ENCODE measurements around the gene ORMDL1.
A peak's percentile ranks its signal among the peaks of the same experiment; 100 is the strongest.
"Not testable (repeated sequence)": the region's sequence is repeated elsewhere in the genome, so short reads cannot be mapped to it uniquely, and the experiment has no call there.

The ORMDL1 gene

DNA sequence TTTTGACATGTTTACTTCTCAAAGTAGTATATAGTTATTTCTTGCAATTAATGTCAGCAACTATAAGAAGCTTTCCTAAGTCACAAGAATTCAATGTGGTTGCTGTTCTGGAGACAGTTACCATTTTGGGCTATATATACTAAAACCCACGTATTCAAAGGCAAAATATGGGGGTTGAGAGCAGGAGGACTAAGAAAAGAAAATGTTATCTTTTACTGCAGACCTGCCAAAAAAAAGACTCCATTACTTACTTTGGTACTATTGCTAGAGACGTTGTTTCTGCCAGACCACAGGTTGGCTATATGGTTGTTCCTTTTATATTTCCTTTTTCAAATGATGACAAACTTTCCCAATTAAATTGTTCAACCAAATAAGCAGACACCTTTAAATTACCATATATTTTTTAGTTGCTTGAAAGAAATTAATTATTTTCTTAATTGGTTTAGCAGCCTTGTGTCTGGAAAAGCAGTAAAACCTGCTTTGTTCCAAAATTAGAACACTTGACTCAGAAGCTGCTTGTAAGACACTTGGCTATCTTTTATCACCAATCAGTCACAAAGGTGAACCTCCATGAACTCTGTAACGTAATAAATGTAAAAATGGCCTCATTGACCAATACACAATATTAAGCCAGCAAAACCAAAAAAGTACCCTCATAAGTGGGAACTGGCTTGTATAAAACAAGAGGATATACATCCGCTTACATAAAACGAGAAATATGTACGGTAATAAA is 13.4 kb downstream of the ORMDL1 start:
- no peak for DNase-seq

DNA sequence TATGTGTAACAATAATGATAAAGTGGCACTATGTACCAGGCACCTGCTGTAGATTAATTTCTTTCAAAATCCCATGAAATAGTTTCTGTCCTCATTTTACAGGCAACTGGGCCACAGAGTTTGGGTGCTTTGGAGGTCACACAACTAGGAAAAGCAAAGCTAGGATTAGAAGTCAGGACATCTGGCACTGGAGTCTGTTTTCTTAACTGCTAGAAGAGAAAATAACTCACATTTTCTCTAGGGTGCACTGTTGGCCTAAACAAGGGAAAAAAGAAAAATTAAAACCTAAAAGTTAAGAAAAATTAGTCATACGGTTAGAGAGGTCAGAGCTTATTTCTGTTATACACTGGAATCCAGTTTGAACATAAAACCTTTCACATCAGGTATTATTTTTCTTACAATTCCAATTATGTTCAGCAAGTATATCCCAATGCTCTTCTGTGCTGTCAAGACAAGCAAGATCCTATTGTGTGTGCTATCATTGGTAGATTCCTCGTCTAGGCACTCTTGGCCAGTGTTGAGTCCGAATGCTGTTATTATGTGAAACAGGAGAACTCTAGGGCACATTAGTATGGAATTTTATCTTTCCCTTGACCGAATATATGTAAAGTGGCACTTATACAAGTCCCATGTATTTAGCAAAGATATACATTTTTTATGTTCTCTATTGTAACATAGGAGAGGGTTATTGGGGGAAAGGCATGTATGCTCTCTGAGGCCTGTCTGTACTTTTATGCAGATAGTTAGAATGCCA is 20.1 kb downstream of the ORMDL1 start:
- no peak for DNase-seq

DNA sequence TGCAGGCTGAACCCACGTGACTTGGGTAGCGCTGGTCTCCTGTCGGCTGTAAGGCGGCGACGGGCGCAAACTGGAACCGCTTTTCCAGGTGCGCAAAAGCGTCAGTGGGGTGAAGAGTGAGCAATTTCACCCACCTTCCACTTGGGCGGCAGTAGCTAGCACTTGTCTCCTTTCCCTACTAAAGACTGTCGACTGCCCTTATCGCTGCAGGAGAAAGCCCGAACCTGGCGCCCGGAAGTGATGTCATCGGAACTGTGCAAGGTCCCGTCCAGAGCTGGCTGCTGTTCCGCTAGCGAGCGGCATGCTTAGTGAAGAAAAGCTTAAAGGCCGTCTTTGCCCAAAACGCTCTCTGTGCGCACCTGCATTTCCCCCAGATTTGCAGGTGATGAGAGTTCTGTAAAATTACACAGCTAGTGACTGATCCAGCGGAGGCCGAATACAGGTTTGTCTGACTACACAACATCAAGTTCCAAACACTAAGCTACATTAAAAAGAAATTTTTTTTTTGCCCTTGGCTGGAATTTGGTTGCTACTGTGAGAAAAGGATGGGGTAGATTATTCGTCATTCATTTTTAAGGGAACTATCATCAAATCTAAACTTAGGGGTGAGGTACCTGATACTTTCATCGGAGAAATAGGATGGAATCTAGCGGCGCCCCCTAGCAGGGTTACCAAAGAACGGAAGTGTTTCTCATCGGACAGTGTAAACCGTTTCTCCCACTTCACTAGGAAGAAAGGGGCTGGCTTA is 21.4 kb downstream of the ORMDL1 start, which contains the start of gene OSGEPL1:
Gene OSGEPL1, minus strand, starts transcription at position 242 of the 748 bp plus-strand sequence. CDS start 1,152 bp downstream, outside the sequence.
- DNase-seq: peak; percentile 95

GRCh38 chr2:189762229-189762550 is 21.9 kb downstream of the ORMDL1 start:
- DNase-seq: no peak

DNA sequence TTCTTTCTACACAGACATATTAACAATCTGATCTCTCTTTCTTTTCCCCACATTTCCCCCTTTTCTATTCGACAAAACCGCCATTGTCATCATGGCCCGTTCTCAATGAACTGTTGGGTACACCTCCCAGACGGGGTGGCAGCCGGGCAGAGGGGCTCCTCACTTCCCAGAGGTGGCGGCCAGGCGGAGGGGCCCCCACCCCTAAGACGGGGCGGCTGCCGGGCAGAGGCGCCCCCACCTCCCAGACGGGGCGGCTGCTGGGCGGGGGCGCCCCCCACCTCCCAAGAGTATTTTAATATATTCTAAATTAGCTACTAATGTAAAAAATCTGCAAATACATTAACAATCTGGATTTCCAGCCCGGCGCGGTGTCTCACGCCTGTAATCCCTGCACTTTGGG is 24.0 kb downstream of the ORMDL1 start:
- DNase-seq: not testable (repeated sequence)

GRCh38 chr2:189756311-189756952 is 27.7 kb downstream of the ORMDL1 start:
- DNase-seq: no peak

GRCh38 chr2:189751080-189751658 is 33.0 kb downstream of the ORMDL1 start:
- no peak for DNase-seq

DNA sequence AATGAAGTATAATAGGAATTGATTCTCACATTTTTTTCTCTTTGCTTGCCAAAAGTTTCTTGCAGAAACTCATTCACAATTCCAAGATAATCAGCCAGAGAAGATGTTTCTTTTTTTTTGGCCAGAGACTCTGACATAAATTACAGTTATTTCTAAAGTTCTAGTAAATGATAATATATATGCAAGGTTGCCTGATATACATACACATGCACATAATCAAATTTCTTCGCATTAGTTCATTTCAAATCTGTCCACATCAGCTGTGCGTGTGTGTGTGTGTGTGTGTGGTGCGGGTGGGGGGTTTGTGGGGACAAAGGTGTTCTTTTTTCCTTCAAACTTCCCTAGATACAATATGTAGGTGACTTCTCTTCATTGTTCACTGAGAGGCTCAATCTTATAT is 54.7 kb downstream of the ORMDL1 start:
- DNase-seq: no peak

- DNase-seq: no peak
Observed at GRCh38 chr2:189726849-189727248, 57.3 kb downstream of the ORMDL1 start.

DNA sequence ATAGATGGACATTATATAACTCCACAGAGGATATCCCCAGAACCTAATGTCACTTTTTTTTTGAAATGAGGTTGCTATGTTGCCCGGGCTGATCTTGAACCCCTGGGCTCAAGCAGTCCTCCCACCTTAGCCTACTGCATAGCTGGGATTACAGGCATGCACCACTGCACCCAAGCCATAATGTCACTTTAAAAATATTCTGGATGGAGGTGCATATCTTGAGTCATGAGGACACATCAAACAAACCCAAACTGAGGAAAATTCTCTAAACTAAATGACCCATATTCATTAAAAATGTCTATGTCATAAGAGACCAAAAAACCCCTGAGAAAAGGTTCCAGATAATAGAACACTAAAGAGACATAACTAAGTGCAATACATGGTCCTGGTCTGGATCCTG is 57.9 kb downstream of the ORMDL1 start:
- DNase-seq: no peak

DNA sequence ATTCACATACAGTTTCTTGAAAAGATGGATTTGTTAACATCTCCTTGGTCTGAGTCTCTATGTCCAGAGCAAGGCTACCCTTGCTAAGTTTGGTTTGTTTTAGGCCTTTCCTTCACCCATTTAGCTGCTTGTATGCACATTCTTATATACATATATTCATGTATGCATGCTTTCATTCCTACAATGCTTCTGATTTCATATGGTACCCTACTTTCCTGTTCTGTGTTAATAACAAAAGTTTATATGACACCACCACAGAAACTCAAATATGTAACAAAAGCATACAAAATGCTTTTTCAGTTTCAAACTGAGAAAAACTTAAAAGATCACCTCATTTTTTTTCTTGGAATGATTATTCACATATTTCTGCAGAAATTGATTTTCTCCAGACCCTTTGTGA is 60.9 kb downstream of the ORMDL1 start:
- no peak for DNase-seq

Data from right forelimb (tissue), 1 donor.